GM15510 (cell line): ENCODE measurements around the gene PSG7.
"Not testable (repeated sequence)": the region's sequence is repeated elsewhere in the genome, so short reads cannot be mapped to it uniquely, and the experiment has no call there.

Experiments used
- POLR2A ChIP-seq: IDR thresholded peaks from 3 replicates; pipeline ENCODE4 v1.6.1; 2011; ENCODE audit warnings: borderline replicate concordance; ENCODE audit not compliant: insufficient read length; ENCODE audit errors: extremely low read depth

Gene PSG7

DNA sequence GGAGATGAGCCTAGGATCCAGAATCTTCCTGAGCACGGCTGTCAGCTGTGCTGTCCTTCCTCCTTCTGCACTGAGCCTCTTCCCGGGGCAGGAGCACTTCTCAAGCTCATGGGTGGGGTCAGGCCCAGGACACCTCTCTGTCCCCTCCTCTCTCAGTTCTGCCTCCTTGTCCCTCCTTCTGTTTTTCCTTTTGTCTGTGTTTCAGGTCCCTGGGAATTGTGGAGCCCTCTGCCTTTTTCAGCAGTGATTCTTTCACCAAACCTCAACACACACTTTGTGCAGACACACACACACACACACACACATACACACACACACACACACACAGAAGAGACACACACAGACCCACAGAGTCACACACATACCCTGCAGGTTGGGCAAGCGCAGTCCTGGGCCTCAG is at the start of gene PSG7:
TSS of gene PSG7 (minus strand) at position 101 of the 400 bp plus-strand sequence. CDS start 131 bp downstream, outside the sequence.
- not testable (repeated sequence) for TF ChIP-seq POLR2A

DNA sequence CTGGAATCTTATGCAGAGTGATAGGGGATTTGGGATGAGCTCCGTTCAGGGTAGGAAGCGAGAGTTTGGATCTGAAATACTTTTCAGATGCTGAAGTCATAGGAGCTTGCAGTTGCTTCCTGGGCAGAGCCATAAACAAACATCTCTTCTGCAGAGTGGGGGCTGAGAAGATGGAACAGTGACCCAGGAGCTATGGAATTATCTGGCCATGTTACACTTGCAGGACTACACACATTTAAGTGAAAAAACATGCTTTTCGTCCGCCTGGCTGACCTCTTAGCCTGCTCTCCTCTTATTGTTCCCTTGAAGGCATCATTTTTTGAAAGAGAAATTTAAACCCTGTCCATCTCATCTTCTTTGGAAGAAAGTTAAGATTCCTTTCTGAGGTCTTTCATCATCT is 48.6 kb upstream of the PSG7 start:
- TF ChIP-seq POLR2A: no peak

DNA sequence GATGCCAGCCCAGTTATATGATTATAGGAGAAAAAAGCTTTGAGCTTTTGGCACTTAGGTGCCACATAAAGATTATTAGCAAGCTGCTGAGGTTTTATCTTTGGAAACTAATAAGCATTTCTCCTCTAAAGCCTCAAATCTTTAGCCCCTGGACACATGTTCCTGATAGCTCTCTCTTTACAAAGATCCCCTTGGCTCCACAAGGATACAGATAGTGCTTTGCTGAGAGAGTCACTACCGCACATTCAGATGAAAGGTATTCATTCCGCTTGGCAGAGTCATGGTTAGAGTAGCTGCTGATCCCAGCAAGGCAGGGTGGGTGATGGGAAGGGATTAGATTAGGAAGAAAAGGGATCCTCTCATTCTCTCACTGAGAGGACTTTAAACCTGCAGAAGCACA is 28.2 kb upstream of the PSG7 start:
- no peak for TF ChIP-seq POLR2A

- no peak for TF ChIP-seq POLR2A
Measured at GRCh38 chr19:42961119-42961518, 24.1 kb upstream of the PSG7 start.

- TF ChIP-seq POLR2A: no peak
Measured at GRCh38 chr19:42942187-42942789, 5.3 kb upstream of the PSG7 start.

- TF ChIP-seq POLR2A: no peak
Measured at GRCh38 chr19:42928896-42929295, 8.1 kb downstream of the PSG7 start.

DNA sequence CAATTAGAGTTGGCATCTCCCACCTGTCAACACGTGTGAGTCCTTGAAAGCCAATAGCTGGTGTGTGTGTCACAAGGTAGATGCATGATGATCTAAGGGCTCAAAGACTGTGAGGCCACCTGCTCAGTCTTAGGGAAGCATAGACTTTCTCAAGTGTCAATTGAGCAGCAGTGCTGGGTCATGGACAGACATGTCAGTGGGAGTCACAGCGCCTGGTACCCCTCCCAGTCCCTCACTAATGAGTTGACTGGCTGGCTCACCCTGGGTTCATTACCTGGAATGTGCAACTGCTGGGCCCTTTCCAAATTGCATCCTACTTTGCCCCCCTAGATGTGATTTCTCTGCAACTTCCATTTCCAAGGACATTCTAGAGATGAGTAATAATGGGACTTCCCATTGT is 10.2 kb downstream of the PSG7 start:
- no peak for TF ChIP-seq POLR2A

GRCh38 chr19:42919757-42920079 is 17.3 kb downstream of the PSG7 start:
- TF ChIP-seq POLR2A: no peak

DNA sequence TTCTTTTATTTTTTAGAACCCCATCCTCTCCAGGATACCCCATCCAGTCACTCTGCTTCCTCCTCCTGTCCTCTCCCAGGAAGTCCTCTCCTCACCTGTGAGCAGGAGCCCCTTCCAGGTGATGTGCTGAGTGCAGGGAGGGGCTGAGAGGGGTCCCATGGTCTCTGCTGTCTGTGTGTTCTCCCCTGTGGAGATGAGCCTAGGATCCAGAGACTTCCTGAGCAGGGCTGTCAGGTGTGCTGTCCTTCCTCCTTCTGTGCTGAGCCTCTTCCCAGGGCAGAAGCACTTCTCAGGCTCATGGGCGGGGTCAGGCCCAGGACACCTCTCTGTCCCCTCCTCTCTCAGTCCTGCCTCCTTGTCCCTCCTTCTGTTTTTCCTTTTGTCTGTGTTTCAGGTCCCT is 19.4 kb downstream of the PSG7 start, which contains the start of gene PSG6:
TSS of gene PSG6 (minus strand) at position 261 of the 400 bp plus-strand sequence. CDS start at position 159, 102 bp downstream.
- TF ChIP-seq POLR2A: not testable (repeated sequence)

DNA sequence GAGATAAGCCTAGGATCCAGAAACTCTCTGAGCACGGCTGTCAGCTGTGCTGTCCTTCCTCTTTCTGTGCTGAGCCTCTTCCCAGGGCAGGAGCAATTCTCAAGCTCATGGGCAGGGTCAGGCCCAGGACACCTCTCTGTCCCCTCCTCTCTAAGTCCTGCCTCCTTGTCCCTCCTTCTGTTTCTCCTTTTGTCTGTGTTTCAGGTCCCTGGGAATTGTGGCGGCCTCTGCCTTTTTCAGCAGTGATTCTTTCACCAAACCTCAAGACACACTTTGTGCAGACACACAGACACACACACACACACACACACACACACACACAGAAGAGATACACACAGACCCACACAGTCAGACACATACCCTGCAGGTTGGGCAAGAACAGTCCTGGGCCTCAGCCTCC is 57.4 kb downstream of the PSG7 start, which contains the start of gene PSG1:
TSS of gene PSG1 (minus strand) at position 101 of the 400 bp plus-strand sequence. CDS start 132 bp downstream, outside the sequence.
- no peak for TF ChIP-seq POLR2A
